Neutrophil (primary cell): ENCODE results near the gene SMC1A.

Experiments
- H3K27ac ChIP-seq: fragments of 200-600 bp; sonication (generic); 2 replicates; pipeline ENCODE4 v1.5.1; 2016; ENCODE audit warnings: mild to moderate bottlenecking, moderate library complexity
- H3K27me3 ChIP-seq: fragments of 200-600 bp; sonication (generic); 2 replicates; pipeline ENCODE4 v1.6.0; 2016; ENCODE audit warnings: mild to moderate bottlenecking
- H3K36me3 ChIP-seq: fragments of 200-600 bp; sonication (generic); 2 replicates; pipeline ENCODE4 v1.5.1; 2017
- H3K4me1 ChIP-seq, 2 experiments: fragments of 200-600 bp in 1 of 2; sonication (generic) in 1 of 2; 1 replicate in 1 of 2; 2 replicates in 1 of 2; pipeline versions ENCODE4 v1.5.1 to v1.6.1; 2013 to 2016; ENCODE audit warnings: low read depth in 1 of 2, low read length in 1 of 2, mild to moderate bottlenecking in 1 of 2, moderate library complexity in 1 of 2; ENCODE audit not compliant: control insufficient read depth in 1 of 2, insufficient read depth in 1 of 2
- H3K4me3 ChIP-seq, 2 experiments: fragments of 200-600 bp in 1 of 2; sonication (generic) in 1 of 2; 1 replicate in 1 of 2; 2 replicates in 1 of 2; pipeline ENCODE4 v1.5.1; 2013 to 2016; ENCODE audit warnings: low read depth in 1 of 2, low read length in 1 of 2, mild to moderate bottlenecking in 1 of 2, moderate library complexity in 1 of 2
- H3K9me3 ChIP-seq: fragments of 200-600 bp; sonication (generic); 2 replicates; pipeline ENCODE4 v1.5.1; 2016
- TF ChIP-seq, protein P1 (sequence below): fragments of 200-600 bp; sonication (generic); IDR thresholded peaks from 2 replicates; pipeline ENCODE4 v1.5.1; 2016; ENCODE audit warnings: antibody characterized with exemption

Gene SMC1A

DNA sequence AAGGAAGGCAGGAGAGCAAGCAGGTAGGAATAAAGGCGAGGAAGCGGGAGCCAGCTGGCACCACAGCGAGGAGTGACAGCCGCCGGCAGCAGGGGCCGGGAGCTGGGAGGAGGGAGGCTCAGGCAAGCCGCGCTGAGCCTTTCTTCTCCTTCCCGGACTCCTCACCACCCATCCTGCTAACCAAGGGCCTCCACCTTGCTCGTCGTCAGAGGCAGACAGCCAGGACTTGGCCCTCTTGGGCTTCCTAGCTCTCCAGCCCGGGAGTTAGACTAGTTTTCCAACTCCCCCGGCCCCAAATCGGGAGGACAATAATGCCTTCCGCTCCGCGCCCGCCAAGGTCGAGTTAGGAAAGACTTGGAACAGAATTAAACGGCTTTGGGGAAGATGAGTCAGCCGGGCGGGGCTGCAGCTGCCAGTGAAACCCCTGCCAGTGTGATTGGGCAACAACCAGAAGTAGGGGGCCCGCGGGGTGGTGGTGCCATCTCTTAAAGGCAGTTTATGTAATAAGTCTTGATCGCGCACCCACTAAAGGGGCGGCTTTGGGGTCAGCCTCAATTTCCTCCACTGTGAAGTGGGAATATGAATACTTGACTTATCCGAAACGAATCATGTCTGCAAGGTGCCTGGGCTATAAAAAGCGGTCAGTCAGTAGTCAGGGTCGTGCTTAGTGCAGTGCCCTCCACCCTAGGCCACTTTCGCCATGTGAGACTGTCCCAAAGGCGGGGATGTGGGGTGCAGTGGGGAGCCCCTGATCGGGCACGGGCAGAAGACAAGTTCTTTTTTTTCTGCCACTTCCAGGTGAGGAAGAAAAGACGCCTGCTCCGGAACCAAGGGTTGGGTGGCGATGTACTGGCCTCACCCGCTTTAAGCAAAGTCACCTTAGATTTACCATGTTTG is 18.4 kb upstream of the SMC1A start:
- H3K36me3 ChIP-seq, result no peaks in the 10 kb centered on the region
- H3K27me3 ChIP-seq, result no peaks in the 10 kb centered on the region
- H3K27ac ChIP-seq, result peak overlapping the region; percentile 71
- H3K4me1 ChIP-seq, result peaks cover 20 to 24% of the 10 kb centered on the region in 2 experiments
- H3K9me3 ChIP-seq, result no peaks in the 10 kb centered on the region
- H3K4me3 ChIP-seq, result peak overlapping the region; percentile 60 to 66
- TF ChIP-seq, protein P1, sequence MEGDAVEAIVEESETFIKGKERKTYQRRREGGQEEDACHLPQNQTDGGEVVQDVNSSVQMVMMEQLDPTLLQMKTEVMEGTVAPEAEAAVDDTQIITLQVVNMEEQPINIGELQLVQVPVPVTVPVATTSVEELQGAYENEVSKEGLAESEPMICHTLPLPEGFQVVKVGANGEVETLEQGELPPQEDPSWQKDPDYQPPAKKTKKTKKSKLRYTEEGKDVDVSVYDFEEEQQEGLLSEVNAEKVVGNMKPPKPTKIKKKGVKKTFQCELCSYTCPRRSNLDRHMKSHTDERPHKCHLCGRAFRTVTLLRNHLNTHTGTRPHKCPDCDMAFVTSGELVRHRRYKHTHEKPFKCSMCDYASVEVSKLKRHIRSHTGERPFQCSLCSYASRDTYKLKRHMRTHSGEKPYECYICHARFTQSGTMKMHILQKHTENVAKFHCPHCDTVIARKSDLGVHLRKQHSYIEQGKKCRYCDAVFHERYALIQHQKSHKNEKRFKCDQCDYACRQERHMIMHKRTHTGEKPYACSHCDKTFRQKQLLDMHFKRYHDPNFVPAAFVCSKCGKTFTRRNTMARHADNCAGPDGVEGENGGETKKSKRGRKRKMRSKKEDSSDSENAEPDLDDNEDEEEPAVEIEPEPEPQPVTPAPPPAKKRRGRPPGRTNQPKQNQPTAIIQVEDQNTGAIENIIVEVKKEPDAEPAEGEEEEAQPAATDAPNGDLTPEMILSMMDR, result no peak

DNA sequence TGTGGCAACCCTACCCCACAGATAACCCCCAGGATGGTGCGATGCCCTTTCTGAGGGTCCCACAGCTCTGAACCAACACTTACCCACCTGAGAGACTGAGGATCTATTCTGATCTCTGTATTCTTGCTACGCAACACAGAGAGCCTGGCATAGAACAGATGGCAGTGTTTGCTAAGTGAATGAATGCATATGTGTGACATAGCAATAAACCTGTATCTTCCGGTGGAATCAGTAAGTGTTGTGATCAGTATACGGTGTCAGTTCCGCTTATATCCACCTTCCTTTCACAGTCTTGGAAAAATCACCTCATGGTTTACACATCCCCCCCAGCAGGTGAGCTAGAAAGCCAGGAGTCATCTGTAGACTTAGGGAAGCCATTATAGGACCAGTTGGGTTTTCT is 17.6 kb upstream of the SMC1A start:
- H3K36me3 ChIP-seq, result no peaks in the 10 kb centered on the region
- H3K4me1 ChIP-seq, result peaks cover 21 to 24% of the 10 kb centered on the region in 2 experiments
- TF ChIP-seq, protein P1, result no peak
- H3K9me3 ChIP-seq, result no peaks in the 10 kb centered on the region
- peak overlapping the region; percentile 60 to 66 for H3K4me3 ChIP-seq
- H3K27ac ChIP-seq, result no peak overlapping the region
- no peaks in the 10 kb centered on the region for H3K27me3 ChIP-seq

DNA sequence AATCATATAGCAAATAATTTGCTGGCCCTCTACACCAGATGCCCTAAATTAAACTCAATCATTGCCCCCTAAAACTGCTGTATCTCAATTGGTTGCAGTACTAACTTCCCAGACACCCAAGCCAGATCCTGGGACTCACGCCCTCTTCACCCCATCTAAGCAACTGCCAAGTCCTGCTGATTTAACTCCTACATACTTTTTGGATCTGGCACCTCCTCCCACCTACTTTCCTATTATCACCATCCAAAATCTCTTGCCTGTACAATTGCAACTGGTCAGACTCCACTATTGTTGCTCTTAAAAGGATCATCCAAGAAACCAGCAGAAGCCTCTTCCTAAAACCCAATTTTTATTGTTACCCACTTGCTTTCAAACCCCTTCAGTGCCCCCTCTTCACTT is 16.4 kb upstream of the SMC1A start:
- Histone ChIP-seq H3K4me3 (no peak overlapping the region), H3K9me3 (no peaks in the 10 kb centered on the region), H3K27me3 (no peaks in the 10 kb centered on the region), H3K27ac (no peak overlapping the region), H3K4me1 (peaks cover 27 to 33% of the 10 kb centered on the region in 2 experiments), H3K36me3 (no peaks in the 10 kb centered on the region)
- TF ChIP-seq, protein P1, result no peak

DNA sequence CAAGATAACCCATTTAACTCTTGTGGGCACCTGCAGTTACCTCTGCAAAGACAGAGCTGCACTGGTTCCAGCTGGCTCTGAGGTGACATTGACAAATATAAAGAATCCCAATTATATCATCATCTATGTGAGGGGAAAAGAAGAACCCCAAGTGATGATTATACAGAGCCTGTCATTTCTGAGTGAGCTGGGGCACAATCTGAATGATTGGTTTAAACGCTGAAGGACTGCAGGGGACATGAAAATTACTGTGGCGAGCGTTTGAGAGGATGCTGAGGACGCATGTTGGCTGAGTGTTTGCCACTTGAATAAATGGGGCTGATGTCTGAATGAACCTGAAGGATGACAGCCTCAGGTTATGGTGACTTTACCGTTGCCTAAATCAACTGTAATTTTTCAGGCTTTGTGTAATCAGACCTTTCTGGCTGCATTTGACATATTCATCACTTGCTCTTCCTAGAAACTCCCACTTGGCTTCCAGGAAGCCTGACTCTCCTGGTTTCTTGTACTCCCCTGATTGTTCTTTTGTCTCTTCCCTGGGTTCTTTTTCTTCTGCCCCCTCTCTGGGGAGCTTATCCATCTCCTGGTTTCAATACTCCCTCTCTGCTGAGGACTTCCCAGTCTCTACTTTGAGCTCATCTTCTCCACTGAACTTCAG is 15.8 kb upstream of the SMC1A start:
- TF ChIP-seq, protein P1, result no peak
- Histone ChIP-seq H3K36me3 (no peaks in the 10 kb centered on the region), H3K9me3 (no peaks in the 10 kb centered on the region), H3K27me3 (no peaks in the 10 kb centered on the region), H3K4me3 (no peak overlapping the region), H3K4me1 (peaks cover 32 to 39% of the 10 kb centered on the region in 2 experiments), H3K27ac (no peak overlapping the region)

DNA sequence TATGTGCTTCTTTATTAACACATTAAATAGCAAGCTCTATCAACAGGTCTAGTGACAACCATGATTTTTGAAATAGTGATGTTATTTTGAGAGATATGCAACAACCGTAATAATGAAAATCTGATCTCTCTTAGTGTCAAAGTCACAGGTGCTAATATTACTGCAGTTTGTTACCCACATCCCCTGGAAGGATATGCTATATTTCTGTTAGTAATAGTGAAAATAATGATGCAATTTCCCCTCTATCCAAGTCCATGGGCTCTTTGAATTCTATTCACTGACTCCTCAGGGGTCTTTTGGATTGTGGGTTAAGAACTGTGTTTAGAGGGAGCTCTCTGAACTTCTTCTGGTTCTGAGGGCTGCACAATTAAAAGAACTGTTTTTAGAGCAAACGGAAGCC is 14.8 kb upstream of the SMC1A start:
- TF ChIP-seq, protein P1, result no peak
- Histone ChIP-seq H3K27me3 (no peaks in the 10 kb centered on the region), H3K27ac (no peak overlapping the region), H3K4me3 (no peak overlapping the region), H3K4me1 (peaks cover 30 to 36% of the 10 kb centered on the region in 2 experiments), H3K9me3 (no peaks in the 10 kb centered on the region), H3K36me3 (no peaks in the 10 kb centered on the region)
